ENCODE data around the gene PTPRT.

Gene PTPRT

GRCh38 chr20:42549496-42549895 lies 640.2 kb downstream of the PTPRT start:
- no peak for DNase-seq (ENCODE audit: low read depth)

- no peak for DNase-seq (ENCODE audit: low read depth)
Measured at GRCh38 chr20:42544926-42545325, 644.8 kb downstream of the PTPRT start.

GRCh38 chr20:42532831-42533230 lies 656.9 kb downstream of the PTPRT start:
- DNase-seq (ENCODE audit: low read depth) = no peak

GRCh38 chr20:42531508-42531961 lies 658.2 kb downstream of the PTPRT start:
- no peak for DNase-seq (ENCODE audit: low read depth)

GRCh38 chr20:42530855-42531448 lies 658.8 kb downstream of the PTPRT start:
- DNase-seq (ENCODE audit: low read depth) = no peak

GRCh38 chr20:42530191-42530590 lies 659.5 kb downstream of the PTPRT start:
- DNase-seq (ENCODE audit: low read depth) = no peak

GRCh38 chr20:42524058-42524457 lies 665.6 kb downstream of the PTPRT start:
- no peak for DNase-seq (ENCODE audit: low read depth)

- no peak for DNase-seq (ENCODE audit: low read depth)
Measured at GRCh38 chr20:42516692-42517091, 673.0 kb downstream of the PTPRT start.

- no peak for DNase-seq (ENCODE audit: low read depth)
Measured at GRCh38 chr20:42510686-42511085, 679.0 kb downstream of the PTPRT start.

- DNase-seq (ENCODE audit: low read depth) = no peak
Measured at GRCh38 chr20:42507874-42508273, 681.8 kb downstream of the PTPRT start.

- DNase-seq (ENCODE audit: low read depth) = no peak
Measured at GRCh38 chr20:42506397-42506796, 683.3 kb downstream of the PTPRT start.

- no peak for DNase-seq (ENCODE audit: low read depth)
Measured at GRCh38 chr20:42502591-42502990, 687.1 kb downstream of the PTPRT start.

GRCh38 chr20:42496595-42496994 lies 693.1 kb downstream of the PTPRT start:
- no peak for DNase-seq (ENCODE audit: low read depth)

- no peak for DNase-seq (ENCODE audit: low read depth)
Measured at GRCh38 chr20:42494290-42494689, 695.4 kb downstream of the PTPRT start.

GRCh38 chr20:42493001-42493400 lies 696.7 kb downstream of the PTPRT start:
- no peak for DNase-seq (ENCODE audit: low read depth)

GRCh38 chr20:42492290-42492689 lies 697.4 kb downstream of the PTPRT start:
- DNase-seq (ENCODE audit: low read depth) = no peak

- DNase-seq (ENCODE audit: low read depth) = no peak
Measured at GRCh38 chr20:42485556-42485955, 704.1 kb downstream of the PTPRT start.

- no peak for DNase-seq (ENCODE audit: low read depth)
Measured at GRCh38 chr20:42484790-42485375, 704.8 kb downstream of the PTPRT start.

- no peak for DNase-seq (ENCODE audit: low read depth)
Measured at GRCh38 chr20:42484335-42484734, 705.4 kb downstream of the PTPRT start.

- DNase-seq (ENCODE audit: low read depth) = no peak
Measured at GRCh38 chr20:42483730-42484303, 705.9 kb downstream of the PTPRT start.

GRCh38 chr20:42482808-42483207 lies 706.9 kb downstream of the PTPRT start:
- no peak for DNase-seq (ENCODE audit: low read depth)

- no peak for DNase-seq (ENCODE audit: low read depth)
Measured at GRCh38 chr20:42475773-42476172, 713.9 kb downstream of the PTPRT start.

- no peak for DNase-seq (ENCODE audit: low read depth)
Measured at GRCh38 chr20:42474646-42475045, 715.1 kb downstream of the PTPRT start.

- DNase-seq (ENCODE audit: low read depth) = no peak
Measured at GRCh38 chr20:42472198-42472597, 717.5 kb downstream of the PTPRT start.
